Midbrain (tissue), 1 donor: ENCODE results near the gene ARHGEF25.
"Not testable (repeated sequence)": the region's sequence is repeated elsewhere in the genome, so short reads cannot be mapped to it uniquely, and the experiment has no call there.

Experiments
- DNase-seq: peaks from one replicate; lab custom pipeline; 2025; lab: John Stamatoyannopoulos, UW

The ARHGEF25 gene

GRCh38 chr12:57609781-57610553, 1.3 kb upstream of the ARHGEF25 start:
- DNase-seq, result no peak

GRCh38 chr12:57610554-57611107, 604 bp upstream of the ARHGEF25 start:
- no peak for DNase-seq

GRCh38 chr12:57611827-57612710, 834 bp downstream of the ARHGEF25 start:
- no peak for DNase-seq

- no peak for DNase-seq
Measured at GRCh38 chr12:57612711-57613426, 1.6 kb downstream of the ARHGEF25 start.

GRCh38 chr12:57613427-57614109, 2.3 kb downstream of the ARHGEF25 start:
- DNase-seq, result no peak

GRCh38 chr12:57614178-57614947, 3.1 kb downstream of the ARHGEF25 start:
- no peak for DNase-seq

GRCh38 chr12:57614948-57615500, 3.8 kb downstream of the ARHGEF25 start:
- no peak for DNase-seq

- DNase-seq, result no peak
Measured at GRCh38 chr12:57615637-57616036, 4.4 kb downstream of the ARHGEF25 start.

- DNase-seq, result no peak
Measured at GRCh38 chr12:57616383-57617101, 5.3 kb downstream of the ARHGEF25 start.

GRCh38 chr12:57617942-57618341, 6.7 kb downstream of the ARHGEF25 start:
- DNase-seq, result no peak

GRCh38 chr12:57618431-57618830, 7.2 kb downstream of the ARHGEF25 start:
- DNase-seq, result not testable (repeated sequence)

GRCh38 chr12:57618966-57619433, 7.8 kb downstream of the ARHGEF25 start:
- no peak for DNase-seq

- no peak for DNase-seq
Measured at GRCh38 chr12:57619434-57620244, 8.4 kb downstream of the ARHGEF25 start.

GRCh38 chr12:57620245-57620935, 9.2 kb downstream of the ARHGEF25 start:
- no peak for DNase-seq

GRCh38 chr12:57620936-57621496, 9.8 kb downstream of the ARHGEF25 start:
- no peak for DNase-seq

GRCh38 chr12:57621497-57622292, 10.5 kb downstream of the ARHGEF25 start:
- peak; percentile 37 for DNase-seq
